VCaP (cell line): Measurements from ENCODE around the gene ASB14.

Experiments
- H3K27ac ChIP-seq: fragments of 450-650 bp; 2 replicates; pipeline ENCODE4 v1.5.1; 2017
- CTCF ChIP-seq: fragments of 450-650 bp; conservative IDR thresholded peaks from 2 replicates; pipeline ENCODE4 v1.5.1; 2017; ENCODE audit warnings: mild to moderate bottlenecking, moderate library complexity

Gene ASB14

GRCh38 chr3:57298041-57298440, 5.6 kb upstream of the ASB14 start:
- no peak for TF ChIP-seq CTCF
- no peak overlapping the region for H3K27ac ChIP-seq

DNA sequence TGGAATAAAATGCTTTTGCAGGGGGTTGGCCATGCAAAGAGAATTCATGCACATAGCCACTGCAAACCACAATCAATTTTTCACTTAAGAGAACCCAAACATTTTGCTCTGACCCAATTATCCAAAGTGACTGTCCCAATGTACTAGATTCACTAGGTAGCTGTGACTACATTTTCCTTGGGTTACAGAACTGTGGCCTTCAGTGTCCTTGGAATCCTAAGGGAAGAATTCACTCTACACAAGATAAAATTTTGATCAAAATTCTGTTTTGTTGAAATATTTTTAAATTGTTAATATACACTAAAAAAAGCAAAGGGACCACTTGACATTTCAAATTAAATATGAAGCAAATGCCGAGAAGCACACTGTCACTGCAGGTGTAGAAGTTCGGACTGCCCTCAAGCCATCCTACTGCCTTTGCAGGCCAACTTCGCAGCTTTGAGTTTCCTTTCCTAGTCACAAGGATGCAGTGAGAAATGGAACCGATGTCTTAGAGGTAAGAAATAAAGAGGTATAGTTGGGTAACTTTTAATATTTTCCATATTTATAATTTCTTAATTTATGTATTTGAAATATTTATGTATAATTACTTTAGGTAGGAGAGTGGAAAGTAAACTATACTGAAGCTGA, 527 bp upstream of the ASB14 start:
- no peak for TF ChIP-seq CTCF
- no peak overlapping the region for H3K27ac ChIP-seq

DNA sequence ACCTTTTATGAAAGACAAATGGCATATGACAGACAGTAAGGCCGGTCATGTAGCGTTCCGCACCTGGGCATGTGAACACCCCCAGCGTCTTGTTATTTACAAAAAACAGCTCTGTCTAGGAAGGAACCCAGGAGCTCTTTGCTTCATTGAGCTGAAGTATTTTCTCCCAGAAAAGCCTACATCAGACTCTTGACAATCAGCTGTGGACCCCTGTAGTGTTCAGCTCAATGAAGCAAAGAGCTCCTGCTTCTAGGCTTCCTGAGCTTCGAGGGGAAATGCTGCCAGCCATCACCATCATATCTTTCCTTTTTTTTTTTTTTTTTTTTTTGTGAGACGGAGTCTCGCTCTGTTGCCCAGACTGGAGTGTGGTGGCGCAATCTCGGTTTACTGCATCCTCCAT, 4.1 kb downstream of the ASB14 start:
- TF ChIP-seq CTCF: no peak
- H3K27ac ChIP-seq: no peak overlapping the region

- no peak for TF ChIP-seq CTCF
- H3K27ac ChIP-seq: no peak overlapping the region
Observed at GRCh38 chr3:57287205-57287604, 5.3 kb downstream of the ASB14 start.

DNA sequence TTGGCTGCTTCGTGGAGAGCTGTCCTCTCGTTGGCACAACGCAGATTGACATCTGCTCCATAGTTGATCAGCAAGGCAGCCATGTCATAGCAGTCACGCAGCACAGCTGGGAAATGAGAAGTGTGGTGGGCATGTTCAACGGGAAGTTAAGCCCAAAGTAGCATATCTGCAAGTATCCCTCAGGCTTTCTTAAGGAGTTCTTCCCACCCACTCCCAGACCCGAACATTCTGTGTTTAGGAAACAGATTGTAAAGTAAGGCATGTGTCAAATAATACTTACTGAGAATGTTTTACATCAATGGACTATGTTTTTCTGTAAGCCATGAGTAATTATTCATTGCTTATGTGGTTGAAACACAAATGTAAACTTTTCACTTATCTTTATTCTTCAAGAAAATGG, 9.2 kb downstream of the ASB14 start:
- H3K27ac ChIP-seq: no peak overlapping the region
- no peak for TF ChIP-seq CTCF

DNA sequence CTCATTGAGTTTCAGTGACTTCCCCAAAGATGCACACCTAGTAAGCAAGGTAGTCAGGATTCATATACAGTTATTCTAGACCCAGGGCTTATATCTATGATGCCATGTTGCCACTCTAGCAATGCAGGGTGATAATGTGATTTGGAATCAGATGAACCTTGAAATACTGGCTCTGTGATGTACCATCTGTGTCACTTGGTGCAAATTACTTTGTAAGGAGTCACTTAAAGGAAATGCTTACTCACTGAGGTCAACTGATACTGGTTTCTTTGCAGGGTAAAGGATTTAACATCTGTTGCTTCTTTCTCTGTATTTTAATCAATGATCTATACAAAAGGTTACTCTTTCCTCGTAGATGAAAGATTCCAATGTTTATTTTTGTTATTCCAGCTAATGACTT, 10.8 kb downstream of the ASB14 start:
- TF ChIP-seq CTCF: no peak

DNA sequence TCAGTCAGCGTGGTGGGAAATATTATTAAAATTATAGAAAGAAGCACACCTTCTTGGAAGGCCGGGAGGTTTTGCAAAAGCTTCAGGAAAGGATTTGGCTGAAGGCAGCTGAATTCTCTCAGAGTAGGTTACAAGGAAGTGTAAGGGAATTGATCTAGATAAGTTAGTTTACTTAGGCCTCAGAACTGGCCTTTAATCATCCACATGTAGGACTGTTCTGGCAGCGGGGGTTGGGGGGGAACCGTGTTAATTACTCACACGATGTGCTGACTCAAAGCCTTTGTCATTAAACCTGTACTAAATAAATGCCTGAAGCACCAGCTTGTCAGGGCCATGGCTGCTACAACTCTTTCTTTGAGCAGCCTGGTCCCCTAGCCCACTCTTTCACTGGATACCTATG, 12.8 kb downstream of the ASB14 start:
- no peak for TF ChIP-seq CTCF
- H3K27ac ChIP-seq: no peak overlapping the region

More for the DNA sequence above, 10.8 kb downstream of the ASB14 start:
- H3K27ac ChIP-seq: no peak overlapping the region

GRCh38 chr3:57278237-57278636, 14.2 kb downstream of the ASB14 start:
- H3K27ac ChIP-seq: no peak overlapping the region
- TF ChIP-seq CTCF: no peak
